Measurements from ENCODE around the gene SMC5.

The SMC5 gene

DNA sequence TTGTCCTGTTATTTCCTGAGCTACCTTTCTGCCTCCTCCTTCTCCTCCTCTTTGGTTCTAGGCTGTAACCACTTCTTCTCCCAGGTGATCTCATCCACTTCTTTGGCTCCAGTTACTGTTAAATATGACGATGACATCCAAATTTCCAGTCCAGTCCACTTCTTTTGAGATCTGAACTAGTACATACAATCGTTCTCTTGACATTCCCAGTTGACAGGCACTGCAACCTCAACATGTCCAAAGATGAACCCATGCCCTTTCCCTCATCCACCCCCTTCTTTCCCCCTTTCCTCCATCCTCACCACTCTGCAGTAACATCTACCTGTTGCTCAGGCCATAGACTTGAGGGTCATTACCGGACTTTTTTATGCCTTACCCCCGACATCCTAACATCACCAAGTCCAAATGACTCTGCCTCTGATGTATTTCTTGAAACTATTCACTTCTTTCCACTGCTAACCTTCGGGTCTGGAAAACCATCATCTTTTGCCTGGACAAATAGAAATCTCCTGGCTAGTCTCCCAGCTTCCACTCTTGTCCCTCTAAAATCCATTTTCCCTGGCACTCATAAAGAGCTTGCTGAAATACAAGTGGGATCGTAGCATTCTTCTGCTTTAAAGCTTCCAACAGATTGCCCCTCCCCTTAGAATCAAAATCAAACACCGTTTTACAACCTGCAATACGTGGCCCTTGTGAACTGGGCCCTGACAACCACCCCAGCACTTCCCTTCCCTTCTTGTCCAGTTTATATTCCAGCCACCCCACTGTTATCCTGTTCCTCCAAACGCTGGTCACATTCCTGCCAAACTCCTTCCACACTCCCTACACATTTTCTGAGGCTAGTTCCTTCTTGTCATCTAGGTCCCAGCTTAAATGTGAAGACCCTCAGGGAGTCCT, 124.2 kb downstream of the SMC5 start:
- no peak for TF ChIP-seq CTCF (conservative IDR thresholded peaks at IDR 0.05; ENCODE audit: low read depth)
- no peak overlapping the region for H3K27ac ChIP-seq
- ChIA-PET POLR2A (ENCODE audit: low non-redundant PET) (no interaction called here), CTCF (no interaction called here)
- no peak for DNase-seq (ENCODE audit: low spot score)

DNA sequence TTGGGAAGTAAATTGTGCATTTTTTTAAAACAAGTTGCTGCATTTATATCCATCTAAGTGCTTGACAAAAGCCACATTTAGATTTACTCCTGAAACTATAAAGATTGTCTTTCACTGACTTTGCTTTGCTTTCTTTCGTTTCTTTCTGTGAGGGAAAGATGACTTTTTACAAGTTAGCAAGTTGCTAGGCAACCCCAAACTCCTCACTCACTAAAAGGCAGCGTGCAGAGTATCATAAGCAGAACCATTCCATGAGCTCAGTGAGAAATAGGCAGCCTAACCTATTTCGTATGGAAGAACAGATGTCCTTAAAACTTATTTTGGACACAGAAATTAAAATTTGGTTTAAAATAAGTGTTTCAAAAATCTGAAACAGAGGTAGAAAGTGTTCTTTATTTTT, 126.6 kb downstream of the SMC5 start:
- no peak for TF ChIP-seq CTCF (conservative IDR thresholded peaks at IDR 0.05; ENCODE audit: low read depth)
- ChIA-PET CTCF (no interaction called here), POLR2A (ENCODE audit: low non-redundant PET) (no interaction called here)
- no peak for DNase-seq (ENCODE audit: low spot score)
- no peak overlapping the region for H3K27ac ChIP-seq

DNA sequence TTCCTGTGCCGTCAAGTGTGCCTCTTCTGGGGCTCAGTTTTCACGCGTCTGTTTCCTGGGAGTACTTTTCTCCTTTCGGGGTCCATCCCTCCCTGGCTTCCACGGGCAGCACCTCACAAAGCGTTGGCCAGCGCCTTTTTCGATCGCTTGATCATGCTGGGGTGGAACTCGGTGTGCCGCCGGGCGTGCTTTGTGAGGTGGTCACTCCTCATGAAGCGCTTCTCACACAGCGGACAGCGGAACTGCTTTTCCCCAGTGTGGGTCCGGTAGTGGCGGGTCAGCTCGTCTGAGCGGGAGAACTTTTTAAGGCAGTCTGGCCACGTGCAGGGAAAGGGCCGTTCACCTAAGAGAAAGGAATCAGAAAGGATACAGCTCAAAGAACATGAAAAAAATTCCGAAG, 128.9 kb downstream of the SMC5 start:
- ChIA-PET CTCF (interaction anchor here (0.6 kb wide), 2 partner anchors 22 to 87 kb away, joined by 6 to 7 read pairs; no protein-coding TSS in a partner anchor), POLR2A (ENCODE audit: low non-redundant PET) (no interaction called here)
- no peak overlapping the region for H3K27ac ChIP-seq
- no peak for TF ChIP-seq CTCF (conservative IDR thresholded peaks at IDR 0.05; ENCODE audit: low read depth)
- no peak for DNase-seq (ENCODE audit: low spot score)

DNA sequence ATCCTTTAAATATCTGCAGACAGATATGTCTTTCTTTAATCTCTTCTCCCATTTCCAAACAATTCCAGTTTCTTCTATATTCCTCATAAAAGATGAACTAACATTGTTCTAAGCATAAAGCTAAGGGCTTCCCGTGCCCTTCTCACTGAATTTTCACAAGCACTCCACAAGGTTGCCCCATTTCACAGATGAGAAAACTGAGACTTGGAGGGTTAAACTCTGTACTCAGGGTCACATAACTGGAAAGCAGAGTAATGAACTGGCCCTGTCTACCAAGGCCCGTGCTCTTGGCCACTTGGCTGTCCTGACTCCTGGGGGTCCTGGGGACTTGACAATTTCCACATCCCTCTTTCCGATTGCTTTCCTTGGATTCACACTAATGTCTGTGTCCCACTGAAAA, 130.4 kb downstream of the SMC5 start:
- POLR2A ChIA-PET (ENCODE audit: low non-redundant PET) = no interaction called here
- no peak for DNase-seq (ENCODE audit: low spot score)
- no peak for TF ChIP-seq CTCF (conservative IDR thresholded peaks at IDR 0.05; ENCODE audit: low read depth)
- H3K27ac ChIP-seq = peak overlapping the region; percentile 34; the same call in 1 of the 2 replicates
- CTCF ChIA-PET = interaction anchor here (0.6 to 1.3 kb wide), 3 partner anchors 99 to 555 kb away, joined by 3 to 4 read pairs (median 4); no protein-coding TSS in a partner anchor

DNA sequence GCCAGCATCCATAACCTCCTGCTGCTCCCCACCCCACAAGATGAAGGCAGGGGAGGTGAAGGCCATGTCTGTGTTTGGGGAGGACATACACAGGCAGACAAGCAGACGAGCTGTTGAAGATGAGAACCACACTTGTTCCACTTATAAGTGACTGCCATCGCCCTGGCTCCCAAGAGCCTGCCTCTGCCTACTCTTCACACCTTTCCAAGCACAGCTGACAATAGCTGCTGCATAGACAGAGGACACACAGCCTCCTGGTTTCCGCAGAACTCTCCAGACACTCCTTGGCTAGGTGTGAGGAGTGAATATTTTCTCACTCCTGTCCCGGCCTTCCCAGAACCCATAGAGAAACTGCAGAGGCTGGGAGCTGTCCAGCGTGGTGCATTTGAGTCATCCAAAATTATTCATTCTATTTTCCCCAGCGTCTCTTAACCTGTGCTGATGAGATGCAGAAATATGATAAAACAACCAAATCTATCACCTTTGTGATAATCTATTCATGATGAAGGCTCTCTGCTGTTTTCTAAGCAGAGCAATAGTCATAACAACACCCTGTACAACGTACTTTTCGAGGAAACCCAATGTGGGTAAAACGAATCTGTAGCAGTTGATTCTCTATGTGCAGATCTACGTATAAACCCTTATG, 131.0 kb downstream of the SMC5 start:
- no peak for DNase-seq (ENCODE audit: low spot score)
- POLR2A ChIA-PET (ENCODE audit: low non-redundant PET) = no interaction called here
- no peak for TF ChIP-seq CTCF (conservative IDR thresholded peaks at IDR 0.05; ENCODE audit: low read depth)
- CTCF ChIA-PET = interaction anchor here (0.6 to 1.3 kb wide), 5 partner anchors 13 to 649 kb away, joined by 3 to 4 read pairs (median 3); no protein-coding TSS in a partner anchor
- H3K27ac ChIP-seq = peak overlapping the region; percentile 34; the same call in 1 of the 2 replicates

GRCh38 chr9:70390933-70391341, 132.2 kb downstream of the SMC5 start:
- TF ChIP-seq CTCF (conservative IDR thresholded peaks at IDR 0.05; ENCODE audit: low read depth) = no peak
- POLR2A ChIA-PET (ENCODE audit: low non-redundant PET) = no interaction called here
- CTCF ChIA-PET = interaction anchor here (0.8 kb wide), 1 partner anchor 212 kb away, joined by 4 read pairs; no protein-coding TSS in a partner anchor
- DNase-seq (ENCODE audit: low spot score) = no peak
- H3K27ac ChIP-seq = no peak overlapping the region

Data from RWPE1 (cell line).